ENCODE data around the gene ZNF793.

The ZNF793 gene

GRCh38 chr19:37506387-37507166 is at the start of gene ZNF793:
TSS of gene ZNF793 (plus strand) at chr19:37506939. CDS start at chr19:37523440, 16,501 bp downstream.
- DNase-seq = peak; percentile 45

DNA sequence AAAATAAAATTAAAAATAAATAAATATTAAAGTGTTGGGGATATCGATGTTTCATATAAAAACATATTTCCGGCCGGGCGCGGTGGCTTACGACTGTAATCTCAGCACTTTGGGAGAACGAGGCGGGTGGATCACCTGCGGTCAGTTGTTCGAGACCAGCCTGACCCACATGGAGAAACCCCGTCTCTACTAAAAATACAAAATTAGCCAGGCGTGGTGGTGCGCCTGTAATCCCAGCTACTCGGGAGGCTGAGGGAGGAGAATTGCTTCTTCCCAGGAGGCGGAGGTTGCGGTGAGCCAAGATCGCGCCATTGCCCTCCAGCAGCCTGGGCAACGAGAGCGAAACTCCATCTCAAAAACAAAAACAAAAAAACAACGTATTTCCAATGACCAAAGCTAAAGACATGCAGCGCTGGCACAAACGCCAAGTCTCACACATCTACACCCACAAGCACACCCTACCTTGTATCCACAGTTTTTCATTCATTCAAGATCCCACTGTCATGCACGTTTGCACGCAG is 40.4 kb upstream of the ZNF793 start:
- no peak for DNase-seq

GRCh38 chr19:37466798-37467607 is 39.7 kb upstream of the ZNF793 start, which contains the start of gene ZNF569:
TSS of gene ZNF569 (minus strand) at chr19:37467444. CDS start at chr19:37444921, 22,523 bp downstream.
- DNase-seq = peak; percentile 92

DNA sequence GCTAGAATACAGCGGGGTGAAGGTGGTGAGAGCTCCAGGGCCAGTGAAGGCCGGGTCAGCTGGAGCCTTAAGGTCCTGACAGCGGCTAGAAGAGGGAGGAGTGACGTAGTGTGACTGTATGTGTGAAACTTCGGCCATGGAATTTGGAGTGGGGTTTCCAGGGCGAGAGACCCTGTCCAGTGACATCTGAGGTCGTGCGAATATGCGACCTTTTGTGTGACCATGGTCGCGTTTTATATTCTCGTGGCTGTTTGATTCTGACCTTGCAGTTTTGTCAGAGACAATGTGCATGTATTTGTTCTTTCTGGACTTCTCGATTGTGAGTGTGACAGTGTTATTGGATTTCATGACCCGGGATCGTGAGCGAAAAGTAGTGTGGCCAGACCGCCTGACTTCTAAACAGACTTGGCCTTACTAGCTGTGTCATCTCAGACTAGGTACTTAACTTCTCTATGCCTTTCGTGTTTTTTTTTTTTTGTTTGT is 39.1 kb upstream of the ZNF793 start:
- DNase-seq = no peak

DNA sequence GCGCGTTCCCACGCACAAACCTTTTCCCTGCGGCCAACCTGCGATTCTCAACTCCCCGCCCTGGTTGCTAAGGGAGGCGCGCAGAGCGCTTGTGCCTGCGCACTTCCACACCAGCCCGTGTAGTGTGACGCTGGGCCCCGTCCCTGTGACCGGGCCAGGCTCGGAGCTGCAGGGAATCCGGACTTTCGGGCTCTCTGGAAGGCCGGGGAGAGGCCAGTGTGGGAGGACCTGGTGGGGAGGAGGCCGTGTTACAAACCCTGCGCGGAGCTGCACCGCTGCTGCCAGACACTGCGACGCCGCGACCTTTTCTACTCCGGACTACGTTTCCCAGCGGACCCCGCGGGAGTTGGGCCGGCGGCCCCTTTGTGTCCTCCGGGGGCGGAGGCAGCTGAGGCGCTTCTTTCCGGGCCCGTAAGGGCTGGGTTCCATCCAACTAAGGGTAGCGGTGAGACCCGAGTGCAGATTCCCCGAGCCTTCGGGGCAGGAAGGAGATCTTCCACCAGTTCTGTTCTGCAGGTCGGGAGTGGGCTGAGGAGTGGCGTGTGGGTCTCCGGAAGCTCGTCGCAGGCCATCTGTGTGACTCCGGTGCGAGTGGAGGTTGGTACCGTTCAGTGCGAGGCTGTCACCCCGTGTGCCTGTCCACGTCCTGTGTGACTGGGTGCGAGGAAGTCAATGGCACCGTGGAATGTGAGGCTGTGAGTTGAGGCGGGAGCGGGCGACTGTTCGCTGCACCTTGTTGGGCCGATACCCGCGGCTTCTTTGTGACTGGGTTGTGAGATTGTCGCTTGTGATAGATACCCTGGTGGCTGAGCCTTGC is 37.6 kb upstream of the ZNF793 start, which contains the start of gene ZNF570:
Gene ZNF570 (plus strand): TSS at position 396 of the 817 bp plus-strand sequence. CDS start 999 bp downstream, outside the sequence.
- DNase-seq = peak; percentile 86

DNA sequence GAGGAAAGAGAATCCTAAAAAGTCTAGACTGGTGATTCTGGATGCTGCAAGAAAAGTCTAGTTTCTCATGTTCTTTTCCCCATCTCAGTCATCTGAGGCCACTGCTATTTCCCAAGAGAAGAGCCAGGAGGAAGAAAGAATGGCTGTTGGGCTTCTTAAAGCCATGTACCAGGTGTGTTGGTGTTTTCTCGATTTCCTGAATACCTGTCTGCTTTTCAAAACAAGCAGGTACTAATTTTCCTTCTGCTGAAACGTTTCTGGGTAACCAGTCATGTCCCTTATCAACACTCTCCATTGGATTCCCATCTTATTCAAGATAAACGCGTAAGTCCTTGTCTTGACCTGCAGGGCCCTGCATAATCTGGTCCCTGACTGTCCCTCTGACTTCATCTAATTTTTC is 36.5 kb upstream of the ZNF793 start:
- no peak for DNase-seq

DNA sequence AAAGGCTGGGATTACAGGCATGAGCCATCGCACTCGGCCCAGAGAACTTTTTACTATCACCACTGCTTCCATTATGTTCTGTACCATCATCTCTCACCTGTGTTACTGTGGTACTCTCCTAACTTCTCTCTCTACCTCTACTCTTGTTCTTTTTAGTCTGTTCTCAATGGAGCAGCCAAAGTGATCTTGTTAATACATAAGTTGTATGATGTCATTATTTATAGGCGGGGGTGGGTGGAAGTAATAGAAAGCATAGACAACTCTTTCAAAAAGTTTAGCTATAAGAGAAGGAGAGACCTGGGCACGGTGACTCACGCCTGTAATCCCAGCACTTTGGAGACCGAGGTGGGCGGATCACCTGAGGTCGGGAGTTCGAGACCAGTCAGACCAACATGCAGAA is 34.6 kb upstream of the ZNF793 start:
- DNase-seq = no peak

- no peak for DNase-seq
Measured at GRCh38 chr19:37484406-37485168, 22.2 kb upstream of the ZNF793 start.

- no peak for DNase-seq
Measured at GRCh38 chr19:37492213-37492612, 14.5 kb upstream of the ZNF793 start.

GRCh38 chr19:37505958-37506386 is 767 bp upstream of the ZNF793 start:
- no peak for DNase-seq

- no peak for DNase-seq
Measured at GRCh38 chr19:37507167-37507464, 377 bp downstream of the ZNF793 start.

DNA sequence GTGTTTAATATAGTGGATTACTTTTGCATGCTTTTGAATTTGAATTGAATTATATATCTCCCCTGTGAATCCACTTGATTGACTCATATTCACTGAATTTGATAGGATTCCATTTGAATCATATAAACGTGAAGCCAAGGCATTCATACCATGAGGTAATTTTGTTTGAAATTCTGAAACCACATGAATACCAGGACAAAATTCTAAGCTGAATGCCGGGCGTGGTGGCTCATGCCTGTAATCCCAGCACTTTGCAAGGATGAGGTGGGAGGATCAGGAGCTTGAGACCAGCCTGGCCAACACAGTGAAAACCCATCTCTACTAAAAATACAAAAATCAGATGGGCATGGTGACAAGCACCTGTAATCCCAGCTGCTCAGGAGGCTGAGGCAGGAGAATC is 4.4 kb downstream of the ZNF793 start:
- DNase-seq = no peak

DNA sequence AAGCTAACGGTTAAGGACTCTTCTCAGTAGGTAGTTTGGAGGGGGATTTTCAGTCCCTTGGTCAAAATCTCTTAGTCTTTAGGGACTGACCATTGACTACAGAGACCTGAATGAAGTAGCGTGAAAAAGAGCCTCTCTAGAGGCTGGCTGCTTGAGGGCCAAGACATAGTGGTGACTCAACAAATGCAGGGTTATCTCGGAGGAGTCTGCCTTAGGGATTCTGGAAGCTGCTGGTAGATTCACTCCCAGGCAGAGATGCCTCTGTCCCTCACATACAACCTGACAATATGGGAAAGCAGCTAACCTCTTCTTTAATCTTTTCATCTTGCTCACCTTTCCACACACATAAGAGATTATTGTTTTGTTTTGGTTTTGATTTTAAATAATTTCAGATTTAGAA is 5.1 kb downstream of the ZNF793 start:
- no peak for DNase-seq

- DNase-seq = no peak
Measured at GRCh38 chr19:37513397-37513796, 6.7 kb downstream of the ZNF793 start.

GRCh38 chr19:37519890-37520289 is 13.2 kb downstream of the ZNF793 start:
- peak; percentile 50 for DNase-seq

GRCh38 chr19:37537391-37537947 is 30.7 kb downstream of the ZNF793 start:
- DNase-seq = no peak

DNA sequence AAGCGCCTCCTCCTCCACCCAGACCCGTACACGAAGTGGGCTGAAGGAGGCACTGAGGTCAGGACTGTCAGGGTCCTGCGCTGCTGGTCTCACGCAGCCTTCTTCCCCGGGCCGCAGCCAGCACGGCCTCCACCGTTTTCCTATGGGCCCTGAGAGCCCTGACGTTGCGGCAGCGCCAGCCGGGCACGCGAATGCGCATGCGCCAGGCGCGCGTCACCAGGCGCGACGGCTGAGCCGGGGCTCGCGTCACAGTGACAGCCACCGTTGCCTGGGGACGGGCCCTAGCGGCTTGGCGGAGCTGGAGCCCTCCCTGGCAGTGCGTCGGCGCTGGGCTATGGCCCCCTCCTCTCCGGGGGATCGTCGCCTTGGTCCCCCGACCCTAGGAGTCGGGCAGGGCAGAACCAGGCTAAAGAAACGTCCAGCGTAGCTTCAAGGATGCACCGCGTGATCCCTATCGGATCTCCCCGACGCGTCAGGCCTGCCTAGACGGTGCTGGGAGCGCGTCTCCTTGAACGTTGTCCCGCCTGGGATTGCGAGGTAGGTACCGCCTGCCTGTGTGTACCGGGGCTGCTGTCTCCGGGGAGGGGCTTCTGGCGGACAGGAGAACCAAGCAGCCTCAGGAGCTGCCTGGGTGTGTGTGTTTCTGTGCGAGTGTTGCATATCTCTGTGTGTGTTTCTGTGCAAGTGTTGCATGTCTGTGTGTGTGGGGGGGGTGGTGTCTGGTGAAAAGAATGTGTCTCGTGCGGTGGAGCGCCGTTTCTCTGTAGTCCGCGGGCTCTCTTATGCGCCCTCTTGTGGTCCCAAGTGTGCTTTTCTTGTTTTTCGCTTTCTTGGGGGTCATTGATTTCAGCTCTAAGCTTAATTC is 44.6 kb downstream of the ZNF793 start:
- DNase-seq = peak; percentile 67

DNA sequence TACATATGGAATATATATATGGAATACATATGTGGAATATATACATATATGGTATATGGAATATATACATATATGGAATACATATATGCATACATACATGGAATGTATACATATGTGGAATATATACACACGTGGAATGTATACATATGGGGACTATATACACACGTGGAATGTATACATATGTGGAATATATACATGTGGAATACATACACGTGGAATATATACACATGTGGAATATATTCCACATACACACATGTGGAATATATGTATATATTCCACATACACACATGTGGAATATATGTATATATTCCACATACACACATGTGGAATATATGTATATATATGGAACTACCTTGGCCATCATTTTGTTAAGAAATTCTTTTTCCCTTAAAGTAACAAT is 56.8 kb downstream of the ZNF793 start:
- no peak for DNase-seq

- no peak for DNase-seq
Measured at GRCh38 chr19:37564624-37565369, 58.1 kb downstream of the ZNF793 start.

GRCh38 chr19:37565370-37565669 is 58.6 kb downstream of the ZNF793 start:
- DNase-seq = no peak

Data from EL (cell line).